ENCODE results near the gene PFKFB3. TPM values are rescaled to one million over a fixed set of nuclear protein-coding genes. Genes with fewer than 3 reads are reported as not detected.
"Not testable (repeated sequence)": the region's sequence is repeated elsewhere in the genome, so short reads cannot be mapped to it uniquely, and the experiment has no call there.

Gene PFKFB3
- polyA plus RNA-seq, 2 donors = 26.2 to 42.7 TPM

DNA sequence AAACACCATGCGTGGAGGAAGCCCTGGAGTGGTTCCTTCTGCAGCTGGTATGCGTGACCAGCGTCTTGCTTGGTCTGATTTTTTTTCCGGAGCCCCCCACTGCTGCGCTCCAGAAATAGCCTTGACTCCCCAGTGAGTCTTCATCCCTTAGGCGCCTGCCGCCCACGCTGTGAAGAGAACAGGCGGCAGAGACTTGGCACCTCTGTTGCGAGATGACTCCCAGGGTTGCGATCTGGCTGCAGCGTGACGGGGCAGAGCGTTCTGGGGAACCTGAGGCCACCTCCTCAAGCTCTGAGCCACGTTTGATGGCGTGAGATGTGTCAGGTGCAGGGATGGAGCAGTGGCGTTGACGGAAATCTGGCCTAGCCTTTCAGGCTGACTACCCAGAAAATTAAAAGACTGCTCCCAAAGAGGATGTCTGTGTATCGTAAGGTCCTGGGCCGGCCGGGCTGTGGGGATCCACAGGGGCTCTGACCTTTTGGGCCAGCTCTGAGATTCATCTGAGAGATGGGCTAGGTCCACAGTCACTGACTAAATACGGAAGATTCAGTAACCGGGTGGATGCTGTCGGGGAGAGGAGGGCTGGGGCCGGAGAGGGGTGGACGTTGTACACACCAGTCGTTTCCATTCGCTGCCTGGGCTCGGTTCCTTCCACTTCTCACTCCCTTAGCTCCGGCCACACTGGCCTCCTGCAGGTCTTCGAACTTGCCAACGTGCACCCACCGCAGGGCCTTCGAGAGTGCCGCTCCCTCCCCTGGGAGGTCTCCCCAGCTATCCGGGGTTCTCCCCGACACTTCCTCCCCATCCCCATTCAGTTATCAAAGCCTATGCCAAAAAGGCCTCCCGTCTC, 33.8 kb downstream of the PFKFB3 start:
- H3K9me3 ChIP-seq (ENCODE audit: control insufficient read depth in 2 of 2, insufficient read depth in 1 of 2, low read depth in 1 of 2, low read length in 1 of 2) = no peaks in the 10 kb centered on the region
- WGBS, 2 donors = 93 to 94% methylated on average over 38 of the region's 38 CpGs
- H3K4me3 ChIP-seq (ENCODE audit: low read depth in 1 of 2, low read length in 2 of 2) = no peak overlapping the region
- peaks cover 9 to 40% of the 10 kb centered on the region in 2 donors for H3K36me3 ChIP-seq (ENCODE audit: control insufficient read depth in 2 of 2, insufficient read depth in 2 of 2, low read length in 1 of 2)
- no peak overlapping the region for H3K27ac ChIP-seq (ENCODE audit: low read depth in 2 of 2, low read length in 1 of 2)
- H3K27me3 ChIP-seq (ENCODE audit: control insufficient read depth in 1 of 2, insufficient read depth in 2 of 2, low read length in 2 of 2) = no peaks in the 10 kb centered on the region
- H3K4me1 ChIP-seq (ENCODE audit: control insufficient read depth in 2 of 2, insufficient read depth in 2 of 2, low read length in 1 of 2) = no peaks in the 10 kb centered on the region

DNA sequence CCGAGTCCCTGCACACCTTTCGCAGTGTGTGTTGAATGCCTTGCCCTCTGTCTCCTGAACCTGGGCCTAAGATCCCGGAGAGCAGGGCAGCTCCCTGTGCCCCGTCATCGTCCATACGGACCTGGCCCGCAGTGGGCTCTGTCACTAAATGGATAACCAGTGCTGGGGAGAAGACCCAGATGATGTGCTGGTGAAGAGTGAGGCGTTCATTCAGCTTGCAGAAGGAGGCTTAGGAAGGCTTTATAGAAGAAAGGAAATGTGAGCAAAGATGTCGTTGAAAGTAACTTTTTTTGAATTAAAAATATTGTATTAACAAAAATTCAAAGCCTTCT, 34.4 kb downstream of the PFKFB3 start:
- Histone ChIP-seq H3K27ac (ENCODE audit: low read depth in 2 of 2, low read length in 1 of 2) (no peak overlapping the region), H3K4me3 (ENCODE audit: low read depth in 1 of 2, low read length in 2 of 2) (no peak overlapping the region), H3K27me3 (ENCODE audit: control insufficient read depth in 1 of 2, insufficient read depth in 2 of 2, low read length in 2 of 2) (no peaks in the 10 kb centered on the region), H3K36me3 (ENCODE audit: control insufficient read depth in 2 of 2, insufficient read depth in 2 of 2, low read length in 1 of 2) (peaks cover 9 to 34% of the 10 kb centered on the region in 2 donors), H3K4me1 (ENCODE audit: control insufficient read depth in 2 of 2, insufficient read depth in 2 of 2, low read length in 1 of 2) (no peaks in the 10 kb centered on the region), H3K9me3 (ENCODE audit: control insufficient read depth in 2 of 2, insufficient read depth in 1 of 2, low read depth in 1 of 2, low read length in 1 of 2) (no peaks in the 10 kb centered on the region)
- WGBS, 2 donors = 91 to 94% methylated on average over 9 of the region's 9 CpGs

DNA sequence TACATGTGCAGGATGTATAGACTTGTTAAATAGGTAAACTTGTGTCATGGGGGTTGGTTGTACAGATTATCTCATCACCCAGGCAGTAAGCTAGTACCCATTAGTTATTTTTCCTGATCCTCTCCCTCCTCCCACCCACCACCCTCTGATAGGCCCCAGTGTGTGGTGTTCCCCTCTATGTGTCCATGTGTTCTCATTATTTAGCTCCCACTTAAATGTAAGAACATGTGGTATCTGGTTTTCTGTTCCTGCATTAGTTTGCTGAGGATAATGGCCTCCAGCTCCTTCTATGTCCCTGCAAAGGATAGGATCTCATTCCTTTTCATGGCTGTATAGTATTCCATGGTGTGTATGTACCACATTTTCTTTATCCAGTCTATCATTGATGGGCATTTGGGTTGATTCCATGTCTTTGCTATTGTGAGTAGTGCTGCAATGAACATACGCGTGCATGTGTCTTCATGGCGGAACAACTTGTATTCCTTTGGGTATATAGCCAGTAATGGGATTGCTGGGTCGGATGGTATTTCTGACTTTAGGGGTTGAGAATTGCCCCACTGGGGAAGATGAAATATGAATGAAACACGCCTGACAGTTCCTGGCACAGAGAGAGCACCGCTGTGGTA, 36.0 kb downstream of the PFKFB3 start:
- peaks cover 2 to 20% of the 10 kb centered on the region in 2 donors for H3K36me3 ChIP-seq (ENCODE audit: control insufficient read depth in 2 of 2, insufficient read depth in 2 of 2, low read length in 1 of 2)
- not testable (repeated sequence) for H3K27me3 ChIP-seq (ENCODE audit: control insufficient read depth in 1 of 2, insufficient read depth in 2 of 2, low read length in 2 of 2); H3K4me1 ChIP-seq (ENCODE audit: control insufficient read depth in 2 of 2, insufficient read depth in 2 of 2, low read length in 1 of 2); H3K9me3 ChIP-seq (ENCODE audit: control insufficient read depth in 2 of 2, insufficient read depth in 1 of 2, low read depth in 1 of 2, low read length in 1 of 2); H3K4me3 ChIP-seq (ENCODE audit: low read depth in 1 of 2, low read length in 2 of 2)
- H3K27ac ChIP-seq (ENCODE audit: low read depth in 2 of 2, low read length in 1 of 2) = peak overlapping the region; percentile 37 to 49
- 50 to 68% methylated on average over 6 of the region's 6 CpGs for WGBS, 2 donors

DNA sequence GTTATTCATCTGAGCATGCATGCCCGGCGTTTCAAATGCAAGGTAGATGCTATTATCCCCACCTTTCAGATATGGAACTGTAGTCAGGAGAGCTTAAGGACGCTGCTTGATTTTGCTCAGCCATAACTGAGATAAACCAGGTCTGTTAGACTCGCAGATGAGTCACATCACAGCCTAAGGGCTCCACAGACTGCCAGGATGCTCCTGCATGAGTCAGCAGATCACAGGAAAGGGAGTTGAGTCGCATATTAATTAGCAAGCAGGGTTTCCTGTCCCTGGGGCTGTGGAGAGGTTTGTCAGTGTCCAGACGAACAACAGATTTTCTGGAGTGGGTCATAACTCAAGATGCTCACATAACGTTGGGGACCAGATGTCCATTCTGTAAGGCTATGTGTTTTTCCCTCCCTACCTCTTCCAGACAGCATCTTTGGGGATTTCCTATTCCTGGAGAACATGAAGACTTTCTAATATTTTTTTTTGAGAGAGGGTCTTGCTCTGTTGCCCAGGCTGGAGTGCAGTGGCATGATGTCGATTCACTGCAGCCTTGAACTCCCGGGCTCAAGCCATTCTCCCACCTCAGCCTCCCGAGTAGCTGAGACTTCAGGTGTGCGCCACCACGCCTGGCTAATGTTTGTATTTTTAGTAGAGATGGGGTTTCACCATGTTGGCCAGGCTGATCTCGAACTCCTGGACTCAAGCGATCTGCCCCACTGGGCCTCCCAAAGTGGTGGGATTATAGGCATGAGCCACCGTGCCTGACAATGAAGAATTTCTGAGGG, 36.7 kb downstream of the PFKFB3 start:
- no peak overlapping the region for H3K4me3 ChIP-seq (ENCODE audit: low read depth in 1 of 2, low read length in 2 of 2)
- H3K36me3 ChIP-seq (ENCODE audit: control insufficient read depth in 2 of 2, insufficient read depth in 2 of 2, low read length in 1 of 2) = peaks cover 2 to 14% of the 10 kb centered on the region in 2 donors
- WGBS, 2 donors = 58 to 68% methylated on average over 15 of the region's 15 CpGs
- H3K27me3 ChIP-seq (ENCODE audit: control insufficient read depth in 1 of 2, insufficient read depth in 2 of 2, low read length in 2 of 2) = no peaks in the 10 kb centered on the region
- peak overlapping the region; percentile 37 to 49 for H3K27ac ChIP-seq (ENCODE audit: low read depth in 2 of 2, low read length in 1 of 2)
- no peaks in the 10 kb centered on the region for H3K9me3 ChIP-seq (ENCODE audit: control insufficient read depth in 2 of 2, insufficient read depth in 1 of 2, low read depth in 1 of 2, low read length in 1 of 2)
- no peaks in the 10 kb centered on the region for H3K4me1 ChIP-seq (ENCODE audit: control insufficient read depth in 2 of 2, insufficient read depth in 2 of 2, low read length in 1 of 2)

GRCh38 chr10:6240254-6240653, 37.5 kb downstream of the PFKFB3 start:
- no peak overlapping the region for H3K4me3 ChIP-seq (ENCODE audit: low read depth in 1 of 2, low read length in 2 of 2)
- H3K4me1 ChIP-seq (ENCODE audit: control insufficient read depth in 2 of 2, insufficient read depth in 2 of 2, low read length in 1 of 2) = no peaks in the 10 kb centered on the region
- no peak overlapping the region for H3K27ac ChIP-seq (ENCODE audit: low read depth in 2 of 2, low read length in 1 of 2)
- H3K36me3 ChIP-seq (ENCODE audit: control insufficient read depth in 2 of 2, insufficient read depth in 2 of 2, low read length in 1 of 2) = peaks cover 0 to 11% of the 10 kb centered on the region in 2 donors
- no peaks in the 10 kb centered on the region for H3K9me3 ChIP-seq (ENCODE audit: control insufficient read depth in 2 of 2, insufficient read depth in 1 of 2, low read depth in 1 of 2, low read length in 1 of 2)
- no peaks in the 10 kb centered on the region for H3K27me3 ChIP-seq (ENCODE audit: control insufficient read depth in 1 of 2, insufficient read depth in 2 of 2, low read length in 2 of 2)
- WGBS, 2 donors = 94 to 95% methylated on average over 16 of the region's 16 CpGs

- Histone ChIP-seq H3K4me1 (ENCODE audit: control insufficient read depth in 2 of 2, insufficient read depth in 2 of 2, low read length in 1 of 2) (peaks cover 0 to 3% of the 10 kb centered on the region in 2 donors), H3K4me3 (ENCODE audit: low read depth in 1 of 2, low read length in 2 of 2) (no peak overlapping the region), H3K27ac (ENCODE audit: low read depth in 2 of 2, low read length in 1 of 2) (no peak overlapping the region), H3K36me3 (ENCODE audit: control insufficient read depth in 2 of 2, insufficient read depth in 2 of 2, low read length in 1 of 2) (no peaks in the 10 kb centered on the region), H3K27me3 (ENCODE audit: control insufficient read depth in 1 of 2, insufficient read depth in 2 of 2, low read length in 2 of 2) (no peaks in the 10 kb centered on the region), H3K9me3 (ENCODE audit: control insufficient read depth in 2 of 2, insufficient read depth in 1 of 2, low read depth in 1 of 2, low read length in 1 of 2) (no peaks in the 10 kb centered on the region)
- WGBS, 2 donors = 61 to 74% methylated on average over 6 of the region's 6 CpGs
These were observed 39.4 kb downstream of the PFKFB3 start for GRCh38 chr10:6242089-6242488.

GRCh38 chr10:6244510-6244909, 41.8 kb downstream of the PFKFB3 start:
- H3K4me1 ChIP-seq (ENCODE audit: control insufficient read depth in 2 of 2, insufficient read depth in 2 of 2, low read length in 1 of 2) = peaks cover 0 to 3% of the 10 kb centered on the region in 2 donors
- peak overlapping the region; percentile 5 to 69 for H3K27ac ChIP-seq (ENCODE audit: low read depth in 2 of 2, low read length in 1 of 2)
- WGBS, 2 donors = 50 to 54% methylated on average over 7 of the region's 7 CpGs

GRCh38 chr10:6247041-6247712, 44.4 kb downstream of the PFKFB3 start:
- no peak overlapping the region for H3K4me3 ChIP-seq (ENCODE audit: low read depth in 1 of 2, low read length in 2 of 2)
- 67 to 74% methylated on average over 11 of the region's 11 CpGs for WGBS, 2 donors
- no peaks in the 10 kb centered on the region for H3K27me3 ChIP-seq (ENCODE audit: control insufficient read depth in 1 of 2, insufficient read depth in 2 of 2, low read length in 2 of 2)
- no peaks in the 10 kb centered on the region for H3K9me3 ChIP-seq (ENCODE audit: control insufficient read depth in 2 of 2, insufficient read depth in 1 of 2, low read depth in 1 of 2, low read length in 1 of 2)
- no peaks in the 10 kb centered on the region for H3K36me3 ChIP-seq (ENCODE audit: control insufficient read depth in 2 of 2, insufficient read depth in 2 of 2, low read length in 1 of 2)
- peaks cover 0 to 3% of the 10 kb centered on the region in 2 donors for H3K4me1 ChIP-seq (ENCODE audit: control insufficient read depth in 2 of 2, insufficient read depth in 2 of 2, low read length in 1 of 2)
- peak overlapping the region in 1 of 2 donors; percentile 22 for H3K27ac ChIP-seq (ENCODE audit: low read depth in 2 of 2, low read length in 1 of 2)

More at GRCh38 chr10:6244510-6244909, 41.8 kb downstream of the PFKFB3 start:
- no peaks in the 10 kb centered on the region for H3K36me3 ChIP-seq (ENCODE audit: control insufficient read depth in 2 of 2, insufficient read depth in 2 of 2, low read length in 1 of 2)
- H3K4me3 ChIP-seq (ENCODE audit: low read depth in 1 of 2, low read length in 2 of 2) = no peak overlapping the region
- H3K27me3 ChIP-seq (ENCODE audit: control insufficient read depth in 1 of 2, insufficient read depth in 2 of 2, low read length in 2 of 2) = no peaks in the 10 kb centered on the region
- H3K9me3 ChIP-seq (ENCODE audit: control insufficient read depth in 2 of 2, insufficient read depth in 1 of 2, low read depth in 1 of 2, low read length in 1 of 2) = no peaks in the 10 kb centered on the region

DNA sequence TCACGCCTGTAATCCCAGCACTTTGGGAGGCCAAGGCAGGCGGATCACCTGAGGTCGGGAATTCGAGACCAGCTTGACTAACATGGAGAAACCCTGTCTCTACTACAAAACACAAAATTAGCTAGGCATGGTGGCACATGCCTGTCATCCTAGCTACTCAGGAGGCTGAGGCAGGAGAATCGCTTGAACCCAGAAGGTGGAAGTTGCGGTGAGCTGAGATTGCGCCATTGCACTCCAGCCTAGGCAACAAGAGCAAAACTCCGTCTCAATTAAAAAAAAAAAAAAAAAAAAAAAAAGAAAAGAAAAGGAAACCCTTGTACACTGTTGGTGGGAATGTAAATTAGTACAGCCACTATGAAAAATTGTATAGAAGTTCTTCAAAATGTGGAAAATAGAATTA, 46.2 kb downstream of the PFKFB3 start:
- H3K36me3 ChIP-seq (ENCODE audit: control insufficient read depth in 2 of 2, insufficient read depth in 2 of 2, low read length in 1 of 2); H3K4me1 ChIP-seq (ENCODE audit: control insufficient read depth in 2 of 2, insufficient read depth in 2 of 2, low read length in 1 of 2); H3K27ac ChIP-seq (ENCODE audit: low read depth in 2 of 2, low read length in 1 of 2); H3K27me3 ChIP-seq (ENCODE audit: control insufficient read depth in 1 of 2, insufficient read depth in 2 of 2, low read length in 2 of 2); H3K4me3 ChIP-seq (ENCODE audit: low read depth in 1 of 2, low read length in 2 of 2); H3K9me3 ChIP-seq (ENCODE audit: control insufficient read depth in 2 of 2, insufficient read depth in 1 of 2, low read depth in 1 of 2, low read length in 1 of 2): not testable (repeated sequence)
- 95 to 97% methylated on average over 8 of the region's 8 CpGs for WGBS, 2 donors

All from esophagus (tissue), 2 donors.